ENCODE results near the gene RPGRIP1L.

RPGRIP1L gene

DNA sequence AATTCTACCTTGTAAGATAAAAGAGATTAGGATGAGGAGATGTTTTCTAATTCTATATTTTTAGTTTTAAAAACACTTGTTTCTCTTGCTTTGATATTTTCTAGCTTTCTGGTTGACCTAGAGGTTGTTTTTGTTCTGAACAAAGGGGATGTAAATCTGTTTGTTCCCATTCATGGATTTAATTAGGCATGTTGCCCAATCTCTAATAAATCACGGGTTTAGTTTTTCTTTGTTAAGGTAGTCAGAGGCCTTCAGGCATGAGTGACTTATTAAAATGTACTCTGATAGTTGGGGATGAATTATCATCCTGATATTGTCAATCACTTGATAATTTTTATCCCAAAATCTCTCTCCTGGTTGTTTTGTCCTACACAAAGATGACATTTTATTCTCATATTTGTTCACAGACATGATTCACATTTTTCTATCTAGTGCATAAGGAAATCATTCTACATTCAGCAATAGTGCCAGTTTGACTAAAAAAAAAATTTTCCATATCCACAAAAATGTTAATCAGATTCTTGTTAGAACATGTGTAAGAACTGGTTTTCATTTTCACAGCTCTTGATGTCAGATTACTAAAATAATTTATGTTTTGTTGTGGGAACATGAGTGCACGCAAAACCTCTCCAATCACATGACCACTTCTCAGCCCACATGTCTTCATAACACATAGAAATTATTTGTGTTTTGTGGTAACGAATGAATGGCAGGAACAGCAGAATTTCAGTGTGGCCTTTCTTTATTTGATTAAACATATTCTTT is 105.0 kb downstream of the RPGRIP1L start:
- no peak for DNase-seq

DNA sequence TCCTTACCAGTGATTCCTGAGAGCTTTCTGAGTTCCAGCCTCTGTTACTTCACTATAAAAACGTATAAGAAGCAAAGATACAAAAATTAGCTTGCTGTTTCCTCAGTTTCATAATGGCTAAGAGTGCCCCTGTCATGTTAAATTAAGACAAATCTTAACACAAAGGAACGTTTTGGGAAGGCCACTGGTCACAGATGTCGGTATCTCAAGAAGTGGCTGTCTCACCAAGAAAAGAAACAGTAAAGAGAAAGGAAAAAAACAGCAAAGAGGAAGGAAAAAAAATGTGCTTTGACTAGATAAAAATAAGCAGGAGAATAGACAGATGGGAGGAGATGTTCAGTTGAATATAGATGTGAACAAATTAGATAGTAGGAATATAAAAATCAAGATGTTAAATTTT is 105.9 kb downstream of the RPGRIP1L start:
- DNase-seq: no peak

DNA sequence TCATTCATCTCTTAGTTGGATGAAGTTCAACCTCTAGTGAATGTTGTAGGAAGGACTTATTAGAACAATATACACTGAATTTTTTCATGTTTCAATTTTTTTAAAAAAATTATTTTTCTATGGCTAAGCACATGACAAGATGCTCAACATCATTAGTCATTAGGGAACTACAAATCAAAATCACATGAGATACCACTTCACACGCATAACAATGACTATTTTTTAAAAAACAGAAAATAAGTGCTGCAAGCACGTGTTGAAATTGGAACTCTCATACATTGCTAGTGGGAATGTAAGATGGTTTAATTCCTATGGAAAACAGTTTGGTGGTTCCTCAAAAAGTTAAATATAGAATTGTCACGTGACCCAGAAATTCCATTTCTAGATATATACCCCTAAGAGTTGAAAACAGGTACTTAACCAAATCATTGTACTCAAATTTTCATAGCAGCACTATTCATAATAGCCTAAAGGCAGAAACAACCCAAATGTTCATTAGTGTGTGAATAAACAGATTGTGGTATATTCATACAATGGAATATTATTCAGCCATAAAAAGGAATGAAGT is 115.5 kb downstream of the RPGRIP1L start:
- DNase-seq: no peak

DNA sequence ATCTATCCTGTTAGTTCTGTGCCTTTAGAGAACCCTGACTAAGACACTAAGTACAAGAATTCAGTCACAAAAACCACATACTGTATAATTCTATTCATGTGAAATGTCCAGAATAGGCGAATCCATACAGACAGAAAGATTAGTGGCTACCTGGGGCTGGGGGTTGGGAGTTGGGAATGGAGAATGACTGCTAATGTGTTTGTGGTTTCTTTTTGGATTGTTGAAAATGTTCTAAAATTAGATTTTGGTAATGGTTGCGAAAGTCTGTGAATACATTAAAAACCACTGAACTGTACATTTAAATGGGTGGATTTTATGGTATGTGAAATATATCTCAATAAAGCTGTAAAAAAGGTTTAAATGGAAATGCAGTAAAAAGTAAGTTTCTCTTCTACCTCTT is 120.3 kb downstream of the RPGRIP1L start:
- DNase-seq: no peak

DNA sequence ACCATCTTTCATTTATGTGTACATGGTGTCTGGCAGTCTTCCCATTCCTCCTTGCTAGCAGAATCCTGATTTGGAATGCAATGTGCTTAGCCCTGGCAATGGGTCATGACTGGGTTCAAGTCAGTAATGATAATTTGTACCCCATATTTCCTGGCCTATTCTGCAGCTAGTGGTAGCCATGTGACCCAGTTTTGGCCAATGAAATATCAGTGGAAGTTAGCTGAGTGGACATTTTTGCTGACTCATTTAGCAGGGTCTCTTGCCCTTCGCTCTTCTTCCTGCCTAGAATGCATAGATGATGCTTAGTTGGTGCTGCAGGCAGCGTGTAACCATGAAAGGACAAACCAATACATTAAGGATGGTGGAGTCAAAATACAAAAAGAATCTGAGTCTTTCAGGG is 121.9 kb downstream of the RPGRIP1L start:
- DNase-seq: no peak

DNA sequence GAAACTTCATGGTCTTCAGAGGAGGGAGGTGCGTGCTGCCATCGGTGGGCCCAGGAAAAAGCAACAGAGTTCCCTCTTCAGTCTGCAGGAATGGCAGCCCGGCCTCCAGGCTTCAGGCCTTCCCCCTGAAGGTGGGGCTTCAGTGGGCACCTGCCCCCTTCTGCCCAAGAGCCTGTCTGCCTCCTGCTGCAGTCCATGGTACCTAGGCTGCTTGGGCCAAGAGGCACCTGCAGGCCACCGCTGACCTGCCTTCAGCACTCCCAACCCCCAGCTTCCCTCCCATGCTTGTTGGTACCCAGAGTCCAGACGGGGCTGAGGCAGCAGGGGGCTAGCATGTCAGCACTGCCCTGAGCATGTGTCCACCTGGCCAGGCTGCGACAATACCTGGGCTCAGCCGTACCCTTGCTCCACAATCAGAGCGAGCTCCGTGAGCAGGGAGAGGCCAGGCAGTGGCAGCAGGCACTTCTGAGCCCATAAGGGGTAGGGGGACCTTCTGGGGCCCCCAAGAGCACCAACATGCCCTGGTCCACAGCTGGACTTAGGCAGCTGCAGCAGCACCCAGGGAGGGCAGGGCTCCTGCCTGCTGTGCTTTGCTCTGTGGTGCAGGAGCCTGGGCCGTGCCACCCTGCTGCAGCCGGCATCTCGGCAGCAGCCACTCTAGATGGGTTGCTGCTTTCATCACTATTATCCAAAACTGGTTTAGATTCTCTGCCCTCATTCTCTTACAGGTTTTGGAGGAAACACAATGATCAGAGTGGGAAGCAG is 123.4 kb downstream of the RPGRIP1L start:
- DNase-seq: no peak

DNA sequence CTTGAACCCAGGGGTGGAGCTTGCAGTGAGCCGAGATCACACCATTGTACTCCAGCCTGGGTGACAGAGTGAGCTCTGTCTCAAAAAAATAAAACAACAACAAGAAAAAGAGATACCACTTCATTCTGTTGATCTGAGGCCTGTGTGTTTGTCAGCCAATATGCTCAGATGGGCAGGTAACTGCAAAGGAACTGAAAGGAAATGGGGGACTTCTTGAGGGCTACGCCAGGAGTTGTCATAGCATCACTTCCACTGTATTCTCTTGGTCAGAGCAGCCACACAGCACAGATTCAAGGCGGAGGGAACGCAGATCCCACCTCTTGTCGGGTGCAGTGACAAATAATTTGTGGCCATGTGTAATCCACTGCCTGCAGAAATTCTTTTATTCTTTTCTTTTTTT is 126.8 kb downstream of the RPGRIP1L start:
- DNase-seq: no peak

DNA sequence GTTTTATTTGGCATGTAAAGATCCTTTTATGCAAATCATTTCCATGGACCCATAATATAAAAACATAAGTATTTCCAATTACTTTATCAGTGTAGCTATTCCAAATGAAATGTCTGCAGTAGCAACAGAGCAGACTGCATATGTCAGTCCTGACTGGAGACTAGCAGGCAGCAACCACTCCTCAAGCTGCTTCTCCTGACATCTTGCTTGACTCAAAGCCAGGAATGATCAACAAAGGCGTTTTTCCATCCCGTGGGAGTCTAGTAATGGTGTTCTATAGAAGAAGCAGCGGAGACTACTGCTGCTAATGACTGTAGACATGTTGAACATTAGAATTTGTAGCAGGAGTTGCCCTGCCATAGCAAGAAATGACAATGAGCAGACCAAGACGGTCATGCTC is 127.4 kb downstream of the RPGRIP1L start:
- no peak for DNase-seq

DNA sequence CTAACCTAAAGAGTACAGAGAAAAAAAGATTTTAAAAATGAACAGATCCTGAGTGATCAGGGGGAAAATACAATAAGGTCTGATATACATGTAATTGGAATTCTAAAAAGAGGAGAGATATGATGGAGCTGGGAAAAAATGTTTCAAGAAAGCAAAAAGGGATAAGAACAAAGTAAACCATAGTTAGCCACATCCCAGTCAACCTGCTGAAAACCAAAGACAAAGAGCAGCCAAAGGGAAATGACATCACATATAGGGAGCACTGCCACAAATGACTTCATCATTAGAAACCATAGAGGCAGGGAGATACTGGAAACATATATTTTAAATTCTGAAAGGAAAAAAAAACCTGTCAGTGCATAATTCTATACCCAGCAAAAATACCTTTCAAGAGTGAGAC is 131.9 kb downstream of the RPGRIP1L start:
- DNase-seq: no peak

DNA sequence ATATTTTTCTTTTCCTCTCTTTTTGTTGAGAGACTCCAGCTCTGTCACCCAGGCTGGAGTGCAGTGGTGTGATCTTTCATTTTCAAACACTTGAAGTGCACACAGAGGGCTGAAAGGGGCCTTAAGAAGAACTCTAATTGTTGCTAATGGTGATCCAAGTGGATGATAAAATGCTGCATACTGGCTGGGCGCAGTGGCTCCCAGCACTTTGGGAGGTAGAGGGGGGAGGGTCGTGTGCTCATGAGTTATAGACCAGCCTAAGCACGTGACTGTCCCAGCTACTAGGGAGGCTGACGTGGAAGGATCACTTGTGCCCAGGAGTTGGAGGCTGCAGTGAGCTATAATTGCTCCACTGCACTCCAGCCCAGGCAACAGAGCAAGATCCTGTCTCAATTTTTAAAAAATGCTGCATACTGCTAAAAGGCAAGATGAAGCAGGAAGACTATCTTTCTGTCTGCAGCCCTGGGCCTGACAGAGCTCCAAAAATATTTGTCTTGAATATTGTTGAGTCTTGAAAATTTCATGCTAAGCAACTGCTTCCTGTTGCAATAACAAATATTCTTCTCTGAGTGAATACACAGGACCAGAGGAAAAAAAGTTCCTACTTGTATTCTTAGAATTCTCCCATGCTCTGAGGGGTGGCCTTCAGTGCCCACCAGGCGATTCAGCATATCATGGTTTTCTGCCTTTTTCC is 137.0 kb downstream of the RPGRIP1L start:
- no peak for DNase-seq

DNA sequence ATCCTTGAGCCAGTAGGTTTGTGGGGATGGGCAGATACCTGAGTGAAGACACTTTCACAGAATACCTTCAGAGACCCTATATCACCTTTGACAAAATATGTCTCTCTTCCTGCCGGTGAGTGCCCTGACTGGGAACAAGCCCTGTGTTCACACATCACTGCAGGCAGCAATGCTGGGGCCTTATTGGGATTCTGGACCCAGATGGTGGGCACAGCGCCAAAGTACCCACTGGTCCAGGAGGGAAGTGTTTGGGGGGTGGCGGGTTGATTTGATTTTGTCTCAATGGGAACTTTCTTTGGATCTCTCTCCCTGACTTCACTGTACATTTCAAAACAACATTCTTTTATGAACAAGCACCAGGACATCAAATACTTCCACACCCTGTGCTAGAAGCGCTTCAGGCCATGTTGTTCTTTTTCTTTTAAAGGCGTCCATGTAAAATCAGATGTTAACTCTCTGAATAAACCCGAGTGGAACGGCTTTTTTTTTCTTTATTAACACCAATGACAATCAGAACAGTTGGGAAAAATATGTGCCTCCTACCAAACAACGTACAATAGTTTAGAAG is 138.3 kb downstream of the RPGRIP1L start:
- DNase-seq: no peak

DNA sequence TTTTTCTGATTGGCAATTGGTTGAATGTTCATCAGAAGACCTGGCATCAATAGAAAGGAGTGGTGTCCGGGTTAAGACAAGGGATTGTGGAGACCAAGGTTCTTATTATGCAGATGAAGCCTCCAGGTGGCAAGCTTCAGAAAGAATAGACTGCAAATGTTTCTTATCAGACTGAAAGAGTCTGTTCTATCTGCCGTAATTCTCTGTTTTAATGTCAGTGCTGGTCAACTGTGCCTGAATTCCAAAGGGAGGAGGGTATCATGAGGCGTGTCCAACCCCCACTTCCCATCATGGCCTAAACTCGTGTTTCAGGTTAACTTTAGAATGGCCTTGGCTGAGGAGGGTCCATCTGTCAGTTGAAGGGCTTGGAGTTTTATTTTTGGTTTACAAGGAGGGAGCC is 140.2 kb downstream of the RPGRIP1L start:
- DNase-seq: no peak

DNA sequence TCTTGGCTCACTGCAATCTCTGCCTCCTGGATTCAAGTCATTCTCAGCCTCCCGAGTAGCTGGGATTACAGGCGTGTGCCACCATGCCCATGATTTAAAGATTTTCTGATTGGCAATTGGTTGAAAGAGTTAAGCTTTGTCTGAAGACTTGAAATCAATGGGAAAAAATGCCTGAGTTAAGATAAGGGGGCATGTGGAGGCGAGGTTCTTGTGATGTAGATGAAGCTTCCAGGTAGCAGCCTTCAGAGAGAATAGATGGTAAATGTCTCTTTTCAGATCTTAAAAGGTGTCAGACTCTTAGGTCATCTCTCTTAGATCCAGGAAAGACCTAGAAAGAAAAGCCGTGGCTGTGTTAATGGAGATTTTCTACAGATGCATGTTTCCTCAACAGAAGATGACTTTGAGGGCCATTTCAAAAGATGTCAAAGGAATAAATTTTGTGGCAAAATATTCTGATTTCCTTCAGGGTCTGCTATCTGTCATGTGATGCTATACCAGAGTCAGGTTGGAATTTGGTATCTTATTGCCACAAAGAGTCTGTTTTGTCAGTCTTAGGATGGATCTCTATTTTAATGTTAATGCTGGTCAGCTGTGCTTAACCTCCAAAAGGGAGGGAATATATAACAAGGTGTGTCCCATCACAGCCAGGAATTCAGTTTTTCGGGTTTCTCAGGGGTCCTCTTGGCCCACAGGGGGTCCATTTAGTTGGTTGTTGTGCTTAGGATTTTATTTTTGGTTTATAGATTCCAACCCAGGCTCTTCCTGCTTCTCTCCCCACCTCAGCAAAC is 142.4 kb downstream of the RPGRIP1L start:
- no peak for DNase-seq

DNA sequence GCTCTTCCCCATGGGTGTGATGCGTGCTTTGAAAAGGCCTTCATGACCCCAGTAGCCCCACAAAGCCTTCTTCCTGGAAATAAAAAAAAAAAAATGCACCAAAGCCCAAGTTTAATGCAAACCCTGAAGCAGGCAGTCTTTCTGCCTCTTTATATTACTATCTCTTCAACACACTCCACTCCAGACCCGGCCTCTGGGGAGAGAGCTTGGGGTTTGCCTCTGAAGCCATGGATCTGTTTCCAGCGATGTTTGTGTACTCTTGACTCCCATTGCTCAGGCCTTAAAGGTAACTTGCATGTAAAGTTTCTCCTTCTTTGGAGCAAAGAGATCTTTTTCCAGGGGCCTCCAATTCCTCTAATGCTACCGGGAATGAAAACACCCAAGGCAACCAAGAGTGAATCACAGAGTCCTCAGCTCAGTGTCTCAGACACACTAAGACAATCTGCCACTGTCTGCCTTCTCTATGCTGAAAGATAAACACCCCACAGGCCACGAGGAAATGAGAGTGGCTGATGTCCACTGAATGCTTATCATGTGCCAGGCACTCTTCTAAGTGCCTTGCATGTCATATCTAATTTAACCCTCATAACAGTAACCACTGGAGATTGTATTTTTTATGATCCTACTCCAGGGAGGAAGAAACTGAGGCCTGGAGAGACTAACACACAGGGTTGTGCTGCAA is 144.2 kb downstream of the RPGRIP1L start:
- no peak for DNase-seq

DNA sequence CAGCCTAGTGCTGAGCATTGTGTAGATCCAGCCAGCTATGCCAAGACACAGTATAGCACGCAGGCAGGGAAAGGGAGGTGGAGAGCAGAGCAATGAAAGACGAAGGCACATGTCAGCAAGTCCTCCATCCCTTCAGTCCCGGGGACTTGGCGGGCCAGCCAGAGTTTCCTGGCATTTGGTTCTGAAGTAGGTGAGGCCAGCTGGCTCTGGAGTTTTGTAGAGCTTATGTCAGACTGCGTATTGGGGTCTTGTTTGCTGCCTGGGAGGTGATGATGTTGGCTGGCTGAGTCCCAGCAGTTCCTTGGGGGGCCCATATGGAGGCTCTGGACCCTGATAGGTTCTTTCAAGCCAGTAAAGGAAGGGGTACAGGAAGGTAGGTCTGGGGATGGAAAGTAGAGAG is 144.9 kb downstream of the RPGRIP1L start:
- no peak for DNase-seq

DNA sequence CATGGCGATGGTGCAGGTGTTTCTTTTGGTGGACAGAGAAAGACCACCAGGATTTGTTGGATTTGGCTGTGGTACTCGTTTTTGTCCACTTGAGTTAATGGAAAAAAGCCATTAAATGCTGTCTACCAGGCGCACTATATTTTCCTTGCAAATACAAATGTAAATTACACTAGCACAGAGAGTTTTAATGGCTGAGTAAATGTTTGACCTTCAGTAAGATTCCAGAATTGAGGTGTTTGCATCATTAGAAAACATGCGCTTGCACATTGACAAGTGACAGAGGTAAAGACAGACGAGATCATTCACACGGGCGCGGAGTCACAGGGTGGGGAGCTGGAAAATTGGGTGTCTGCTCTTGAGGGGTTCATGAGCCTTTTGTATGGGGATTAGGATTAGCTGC is 147.1 kb downstream of the RPGRIP1L start:
- peak; percentile 33 for DNase-seq

DNA sequence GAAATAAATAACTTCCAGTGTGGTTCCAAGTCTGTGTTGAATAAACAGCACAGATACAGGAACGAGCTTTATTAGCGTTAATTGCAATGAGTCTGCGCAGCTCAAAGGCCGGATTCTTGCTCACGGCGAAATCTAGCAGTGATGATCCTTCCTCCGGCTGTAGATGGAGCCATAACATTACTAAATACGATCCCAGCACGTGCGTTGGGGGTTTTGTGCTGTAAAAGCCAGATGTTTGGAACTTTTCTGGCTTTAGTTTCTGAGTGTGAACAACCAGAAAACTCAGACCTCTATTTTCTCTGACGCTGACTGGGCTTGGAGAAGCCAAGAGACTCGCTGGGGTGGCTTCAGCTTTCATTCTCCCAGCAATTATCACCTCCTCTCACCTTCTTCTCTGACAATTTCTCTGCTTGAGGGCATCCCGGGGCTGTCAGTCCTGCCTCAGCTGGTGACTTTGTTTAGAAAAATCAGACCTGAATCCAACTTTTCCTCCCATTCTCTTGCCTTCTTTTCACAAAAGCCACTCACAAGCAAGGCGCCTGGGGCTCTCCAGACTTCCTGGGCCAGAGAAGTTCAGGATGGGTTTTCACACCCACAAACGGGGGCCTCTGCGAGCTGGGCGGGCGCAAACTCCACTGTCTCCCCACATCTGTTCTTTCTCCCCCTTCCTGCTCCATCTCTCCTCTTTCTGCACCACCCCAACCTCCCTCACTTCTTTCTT is 153.5 kb downstream of the RPGRIP1L start:
- peak; percentile 92 for DNase-seq

Measured in COR-L47 (cell line).